Endodermal cell (in vitro differentiated cells): ENCODE results near the gene ARL15. TPM values are rescaled to one million over a fixed set of nuclear protein-coding genes. Genes with fewer than 3 reads are reported as not detected.
"Not testable (repeated sequence)": the region's sequence is repeated elsewhere in the genome, so short reads cannot be mapped to it uniquely, and the experiment has no call there.

Experiments used
- DNase-seq: peaks from one replicate; pipeline ENCODE4 v3.0.0-alpha.2; 2017
- H3K27ac ChIP-seq: 2 replicates; pipeline ENCODE4 v1.5.1; 2013; ENCODE audit warnings: mild to moderate bottlenecking, low read depth, low read length, moderate library complexity
- H3K27me3 ChIP-seq: 2 replicates; pipeline ENCODE4 v1.6.1; 2013; ENCODE audit warnings: mild to moderate bottlenecking, low read length, moderate library complexity; ENCODE audit not compliant: insufficient read depth, control insufficient read depth, poor library complexity, severe bottlenecking
- H3K36me3 ChIP-seq: 2 replicates; pipeline ENCODE4 v1.7.0; 2013; ENCODE audit warnings: mild to moderate bottlenecking, low read length, moderate library complexity; ENCODE audit not compliant: control insufficient read depth, insufficient read depth
- H3K4me1 ChIP-seq: one replicate; pipeline ENCODE4 v1.7.0; 2013; ENCODE audit warnings: low read length; ENCODE audit not compliant: control insufficient read depth, insufficient read depth
- H3K4me3 ChIP-seq: 2 replicates; pipeline ENCODE4 v1.5.1; 2013; ENCODE audit warnings: mild to moderate bottlenecking, low read length, moderate library complexity
- H3K9ac ChIP-seq: 2 replicates; pipeline ENCODE4 v1.6.1; 2013; ENCODE audit warnings: mild to moderate bottlenecking, low read length, moderate library complexity; ENCODE audit not compliant: poor library complexity, severe bottlenecking; ENCODE audit errors: extremely low read depth
- H3K9me3 ChIP-seq: 2 replicates; pipeline ENCODE4 v1.6.1; 2013; ENCODE audit warnings: mild to moderate bottlenecking, low read length, moderate library complexity; ENCODE audit not compliant: control insufficient read depth
- H3K27ac Mint-ChIP-seq: 2 replicates; pipeline ENCODE4 v1.8.0; 2020; ENCODE audit warnings: mixed read lengths
- H3K27me3 Mint-ChIP-seq: 2 replicates; pipeline ENCODE4 v1.8.0; 2021; ENCODE audit warnings: mild to moderate bottlenecking, mixed read lengths; ENCODE audit not compliant: insufficient read depth
- H3K36me3 Mint-ChIP-seq: 2 replicates; pipeline ENCODE4 v1.8.0; 2020; ENCODE audit warnings: low read depth, mixed read lengths
- H3K4me1 Mint-ChIP-seq: 2 replicates; pipeline ENCODE4 v1.8.0; 2020; ENCODE audit warnings: mixed read lengths
- H3K4me3 Mint-ChIP-seq: 2 replicates; pipeline ENCODE4 v1.8.0; 2020; ENCODE audit warnings: mild to moderate bottlenecking, moderate library complexity, mixed read lengths
- H3K9me3 Mint-ChIP-seq: 2 replicates; pipeline ENCODE4 v1.8.0; 2020; ENCODE audit warnings: mild to moderate bottlenecking, mixed read lengths
- WGBS, 2 experiments: methylation state at CpG; one replicate each; pipeline versions ENCODE4 v1.1.5 to v1.1.7; 2013; ENCODE audit warnings: missing lambda C conversion rate in 2 of 2, mixed read lengths in 1 of 2; ENCODE audit not compliant: insufficient coverage in 1 of 2, insufficient read length in 1 of 2; 5-methylcytosine and 5-hydroxymethylcytosine counted together
- total RNA-seq, 2 donors: library from RNA; stranded (reverse); fragmentation: NEBNext Ultra II Directional in 1 of 2; extraction: Animal tissue kit (Norgen Biotek cat#: 25700) in 1 of 2; gene quantifications; 2 replicates in 1 of 2; 3 replicates in 1 of 2; pipeline ENCODE4 v1.2.1, GENCODE V29; 2021
- TF ChIP-seq, protein P1 (sequence below): fragments of 200-600 bp; sonication (generic); conservative IDR thresholded peaks from 2 replicates; pipeline ENCODE4 v1.5.0; 2021; ENCODE audit warnings: antibody characterized with exemption, mild to moderate bottlenecking

Gene ARL15
- total RNA-seq, 2 donors from 2014 or later, result 23.3 to 24.0 TPM

DNA sequence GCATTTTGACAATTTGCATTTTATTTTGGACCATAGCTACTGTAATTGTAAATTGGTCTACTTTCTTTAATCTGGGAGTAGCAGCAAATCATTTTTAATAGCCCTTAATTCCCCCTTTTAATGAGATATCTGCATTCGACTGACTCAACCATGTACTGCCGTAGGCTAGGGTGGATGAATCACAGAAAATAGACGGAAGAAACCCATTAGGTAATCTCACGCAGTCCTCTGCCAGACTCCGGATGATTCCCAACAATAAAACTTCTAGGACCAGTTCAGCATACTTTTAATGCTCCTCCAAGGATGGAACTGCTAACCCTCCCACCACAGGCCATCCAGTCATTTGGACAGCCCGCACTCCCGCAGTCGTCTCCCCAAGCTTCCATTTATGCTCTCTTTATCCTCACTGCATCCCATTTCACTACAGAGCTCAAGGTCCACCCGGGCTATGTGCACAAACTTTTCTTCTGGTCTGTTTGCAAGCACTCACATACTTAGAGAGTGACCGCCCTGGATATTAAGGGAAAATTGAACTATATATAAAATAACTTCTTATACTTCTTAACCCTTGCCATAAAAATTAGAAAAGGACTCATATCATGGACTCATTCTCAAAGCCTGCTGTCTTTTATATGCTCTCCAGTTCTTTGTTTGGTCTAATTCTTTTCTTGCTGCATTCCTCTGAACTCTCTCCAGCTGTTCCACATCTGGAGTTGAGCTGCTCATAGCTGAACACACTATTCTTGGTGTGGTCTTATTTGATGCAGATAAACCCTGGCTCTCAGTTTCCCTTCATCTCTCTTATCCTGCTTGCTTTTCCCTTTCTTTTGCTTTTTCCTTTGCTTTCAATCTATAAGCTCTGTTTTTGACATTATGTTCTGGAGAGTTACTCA is 326.6 kb downstream of the ARL15 start:
- DNase-seq, result no peak
- Histone ChIP-seq H3K9me3 (peaks cover 6% of the 10 kb centered on the region), H3K4me1 (no peaks in the 10 kb centered on the region), H3K4me3 (no peak overlapping the region), H3K36me3 (no peaks in the 10 kb centered on the region), H3K27me3 (no peaks in the 10 kb centered on the region), H3K9ac (no peak overlapping the region), H3K27ac (no peak overlapping the region)
- WGBS, 2 experiments, result 92 to 96% methylated on average over 6 to 9 of the region's 10 CpGs
- H3K4me1 Mint-ChIP-seq, result peaks cover 26% of the 10 kb centered on the region
- no peak overlapping the region for H3K4me3 Mint-ChIP-seq
- H3K27ac Mint-ChIP-seq, result no peak overlapping the region
- H3K36me3 Mint-ChIP-seq, result no peaks in the 10 kb centered on the region
- TF ChIP-seq, protein P1, sequence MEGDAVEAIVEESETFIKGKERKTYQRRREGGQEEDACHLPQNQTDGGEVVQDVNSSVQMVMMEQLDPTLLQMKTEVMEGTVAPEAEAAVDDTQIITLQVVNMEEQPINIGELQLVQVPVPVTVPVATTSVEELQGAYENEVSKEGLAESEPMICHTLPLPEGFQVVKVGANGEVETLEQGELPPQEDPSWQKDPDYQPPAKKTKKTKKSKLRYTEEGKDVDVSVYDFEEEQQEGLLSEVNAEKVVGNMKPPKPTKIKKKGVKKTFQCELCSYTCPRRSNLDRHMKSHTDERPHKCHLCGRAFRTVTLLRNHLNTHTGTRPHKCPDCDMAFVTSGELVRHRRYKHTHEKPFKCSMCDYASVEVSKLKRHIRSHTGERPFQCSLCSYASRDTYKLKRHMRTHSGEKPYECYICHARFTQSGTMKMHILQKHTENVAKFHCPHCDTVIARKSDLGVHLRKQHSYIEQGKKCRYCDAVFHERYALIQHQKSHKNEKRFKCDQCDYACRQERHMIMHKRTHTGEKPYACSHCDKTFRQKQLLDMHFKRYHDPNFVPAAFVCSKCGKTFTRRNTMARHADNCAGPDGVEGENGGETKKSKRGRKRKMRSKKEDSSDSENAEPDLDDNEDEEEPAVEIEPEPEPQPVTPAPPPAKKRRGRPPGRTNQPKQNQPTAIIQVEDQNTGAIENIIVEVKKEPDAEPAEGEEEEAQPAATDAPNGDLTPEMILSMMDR, result no peak
- H3K27me3 Mint-ChIP-seq, result no peaks in the 10 kb centered on the region
- H3K9me3 Mint-ChIP-seq, result peaks cover 6% of the 10 kb centered on the region

DNA sequence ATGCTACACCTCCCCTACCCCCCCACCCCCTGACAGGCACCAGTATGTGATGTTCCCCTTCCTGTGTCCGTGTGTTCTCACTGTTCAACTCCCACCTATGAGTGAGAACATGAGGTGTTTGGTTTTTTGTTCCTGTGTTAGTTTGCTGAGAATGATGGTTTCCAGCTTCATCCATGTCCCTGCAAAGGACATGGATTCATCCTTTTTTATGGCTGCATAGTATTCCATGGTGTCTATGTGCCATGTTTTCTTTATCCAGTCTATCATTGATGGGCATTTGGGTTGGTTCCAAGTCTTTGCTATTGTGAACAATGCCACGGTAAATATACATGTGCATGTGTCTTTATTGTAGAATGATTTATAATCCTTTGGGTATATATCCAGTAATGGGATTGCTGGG is 328.1 kb downstream of the ARL15 start:
- not testable (repeated sequence) for H3K27me3 Mint-ChIP-seq, H3K9ac ChIP-seq, H3K9me3 Mint-ChIP-seq, H3K4me3 Mint-ChIP-seq, H3K27me3 ChIP-seq, H3K9me3 ChIP-seq, H3K36me3 Mint-ChIP-seq, H3K4me1 ChIP-seq, H3K36me3 ChIP-seq, H3K4me3 ChIP-seq, H3K27ac Mint-ChIP-seq, DNase-seq, H3K27ac ChIP-seq
- peaks cover 21% of the 10 kb centered on the region for H3K4me1 Mint-ChIP-seq
- 100% methylated on average over 1 of the region's 2 CpGs; no CpG with 5 or more reads in 1 of the 2 experiments for WGBS, 2 experiments

DNA sequence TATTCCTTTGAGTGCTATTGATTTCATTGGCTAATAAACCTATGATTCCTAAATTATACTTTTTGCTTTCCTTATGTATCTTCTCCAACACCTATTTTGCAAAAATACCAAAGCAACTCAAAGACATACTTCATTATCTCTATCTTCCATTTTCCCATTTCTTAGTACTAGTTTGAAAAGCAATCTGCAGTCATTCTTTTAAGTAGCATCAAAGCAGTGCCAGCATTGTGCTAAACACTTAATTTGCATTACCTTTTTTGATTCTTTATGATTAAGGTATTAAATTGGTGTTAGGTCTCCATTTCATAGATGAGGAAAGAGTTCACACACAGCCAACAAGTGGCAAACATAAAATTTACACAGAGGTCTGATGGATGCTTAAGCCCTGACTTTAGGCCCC is 330.3 kb downstream of the ARL15 start:
- no peaks in the 10 kb centered on the region for H3K27me3 Mint-ChIP-seq
- DNase-seq, result no peak
- H3K27me3 ChIP-seq, result no peaks in the 10 kb centered on the region
- H3K9ac ChIP-seq, result no peak overlapping the region
- TF ChIP-seq, protein P1, result no peak
- H3K9me3 ChIP-seq, result peaks cover 6% of the 10 kb centered on the region
- H3K27ac Mint-ChIP-seq, result no peak overlapping the region
- no peak overlapping the region for H3K27ac ChIP-seq
- H3K4me3 ChIP-seq, result no peak overlapping the region
- peaks cover 2% of the 10 kb centered on the region for H3K4me1 Mint-ChIP-seq
- H3K36me3 Mint-ChIP-seq, result no peaks in the 10 kb centered on the region
- no peaks in the 10 kb centered on the region for H3K36me3 ChIP-seq
- H3K4me1 ChIP-seq, result no peaks in the 10 kb centered on the region
- no peak overlapping the region for H3K4me3 Mint-ChIP-seq
- H3K9me3 Mint-ChIP-seq, result peaks cover 6% of the 10 kb centered on the region
